ENCODE measurements around the gene CTDP1.

The CTDP1 gene

GRCh38 chr18:79679552-79680099 lies at the start of gene CTDP1:
TSS of gene CTDP1 (plus strand) at chr18:79679803. CDS start at chr18:79679948, 145 bp downstream.
- peak; percentile 88 to 91 for DNase-seq

DNA sequence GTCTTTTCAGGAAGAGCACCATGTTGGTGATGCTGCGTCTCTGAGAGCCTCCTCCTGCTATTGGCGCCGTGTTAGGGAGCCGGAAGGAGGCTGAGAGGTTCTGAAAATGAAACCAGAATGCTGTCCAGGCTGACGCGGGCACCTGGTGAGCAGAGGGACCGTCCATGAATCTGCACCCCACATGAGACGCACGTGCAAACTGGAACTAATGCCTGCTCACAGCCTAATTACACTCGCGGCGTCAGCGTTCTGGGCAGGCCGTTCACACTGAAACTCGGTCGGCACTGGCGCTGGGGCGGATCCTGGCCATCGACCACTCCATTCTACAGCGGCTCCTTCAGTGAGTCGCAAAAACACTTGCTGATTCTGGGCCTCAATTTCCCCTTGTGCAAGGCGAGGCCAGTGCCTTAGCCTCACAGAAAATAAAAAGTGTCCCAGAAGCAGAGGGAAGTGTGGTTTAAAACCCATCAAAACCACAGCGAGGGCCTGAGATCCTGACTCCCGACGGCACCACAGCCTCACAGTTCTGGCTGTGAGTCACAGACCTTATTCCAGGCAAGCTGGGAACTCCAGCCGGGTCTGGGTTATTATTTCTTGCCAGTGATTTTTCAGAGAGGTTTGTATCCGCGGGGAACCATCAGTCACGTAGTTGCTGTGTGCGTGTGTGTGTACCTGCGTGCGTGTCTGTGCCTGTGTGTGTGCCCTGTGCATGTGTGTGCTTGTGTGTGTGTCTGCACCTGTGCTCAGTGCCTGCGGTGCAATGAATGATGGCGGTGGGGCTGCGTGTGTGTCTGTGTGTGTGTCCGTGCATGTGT lies 49.1 kb upstream of the CTDP1 start:
- DNase-seq: peak in 1 of 2 experiments; percentile 8

DNA sequence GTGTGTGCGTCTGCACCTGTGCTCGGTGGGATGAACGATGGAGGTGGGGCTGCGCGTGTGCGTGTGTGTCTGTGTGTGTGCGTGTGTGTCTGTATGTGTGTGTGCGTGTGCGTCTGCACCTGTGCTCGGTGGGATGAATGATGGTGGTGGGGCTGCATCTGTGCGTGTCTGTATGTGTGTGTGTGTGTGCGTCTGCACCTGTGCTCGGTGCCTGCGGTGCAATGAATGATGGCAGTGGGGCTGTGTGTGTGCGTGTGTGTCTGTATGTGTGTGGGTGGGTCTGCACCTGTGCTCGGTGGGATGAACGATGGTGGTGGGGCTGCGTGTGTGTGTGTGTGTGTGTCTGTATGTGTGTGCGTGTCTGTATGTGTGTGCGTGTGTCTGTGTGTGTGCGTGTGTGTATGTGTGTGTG lies 48.5 kb upstream of the CTDP1 start:
- DNase-seq: no peak

DNA sequence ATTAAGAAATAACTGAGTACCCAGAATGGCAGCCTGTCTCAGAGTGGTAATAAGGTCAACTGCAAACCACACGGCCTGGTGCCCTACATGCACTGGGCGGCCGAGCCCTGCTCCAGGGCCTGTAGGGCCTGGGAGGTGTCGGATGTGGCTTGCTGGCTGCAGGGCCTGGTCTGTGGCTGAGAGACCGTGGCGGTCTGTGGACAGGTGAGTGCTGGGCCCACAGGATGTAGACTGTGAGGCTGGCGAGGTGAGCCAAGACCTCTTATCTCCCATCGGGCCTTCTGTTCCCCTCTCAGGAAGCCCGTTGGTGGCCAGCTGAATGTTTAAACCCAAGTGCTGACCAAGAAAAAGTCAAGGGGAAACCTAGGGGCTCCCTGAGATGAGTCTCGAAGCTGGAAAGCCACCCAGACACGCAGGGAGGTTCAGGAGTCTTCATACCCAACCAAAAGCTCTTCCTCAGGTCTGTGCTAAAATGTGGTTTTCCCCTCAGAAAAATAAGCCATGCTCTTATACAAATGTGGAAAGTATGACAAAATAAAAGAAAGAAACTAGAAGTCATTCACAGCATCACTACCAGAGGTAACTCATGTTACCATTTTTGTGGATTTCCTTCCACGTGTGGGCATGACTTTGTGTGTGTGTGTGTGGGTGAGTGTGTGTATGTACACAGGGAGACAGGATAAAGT lies 47.7 kb upstream of the CTDP1 start:
- peak in 1 of 2 experiments; percentile 14 for DNase-seq

DNA sequence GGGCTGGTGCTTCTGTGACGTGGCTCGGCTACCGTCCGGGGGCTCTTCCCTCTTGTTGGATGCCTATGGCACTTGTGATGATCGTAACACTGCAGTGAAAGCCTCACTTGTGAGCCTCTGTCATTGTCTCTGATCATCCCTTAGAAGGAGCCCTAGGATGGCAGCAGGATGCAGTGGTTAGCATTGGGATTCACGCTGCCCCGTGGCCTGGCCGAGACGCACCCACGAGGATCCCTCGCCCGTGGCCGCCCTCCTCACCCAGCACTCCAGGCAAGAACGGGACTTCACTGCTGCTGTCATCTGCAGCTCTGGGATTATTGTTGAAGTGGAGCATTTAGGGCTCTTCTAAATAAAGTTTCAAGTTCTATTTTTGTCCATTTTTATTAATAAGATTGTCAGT lies 46.8 kb upstream of the CTDP1 start:
- no peak for DNase-seq

- DNase-seq: no peak
These were observed 45.4 kb upstream of the CTDP1 start for GRCh38 chr18:79634186-79634585.

- DNase-seq: peak in 1 of 2 experiments; percentile 10
These were observed 44.8 kb upstream of the CTDP1 start for GRCh38 chr18:79634593-79635426.

DNA sequence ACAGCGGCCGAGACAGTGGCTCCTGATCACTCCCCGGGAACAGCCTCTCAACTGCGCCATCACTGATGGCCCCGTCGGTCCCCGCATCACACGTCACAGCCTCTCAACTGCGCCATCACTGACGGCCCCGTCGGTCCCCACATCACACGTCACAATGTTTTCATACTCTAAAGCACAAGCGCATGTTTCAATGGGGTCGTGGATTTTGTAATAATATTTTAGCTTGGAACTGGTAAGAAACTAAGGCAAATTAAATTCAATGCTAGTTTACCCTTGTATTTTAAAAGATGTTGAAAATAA lies 44.2 kb upstream of the CTDP1 start:
- DNase-seq: no peak

- peak in 1 of 2 experiments; percentile 11 for DNase-seq
These were observed 42.3 kb upstream of the CTDP1 start for GRCh38 chr18:79637181-79637920.

- DNase-seq: no peak
These were observed 41.4 kb upstream of the CTDP1 start for GRCh38 chr18:79637921-79638909.

DNA sequence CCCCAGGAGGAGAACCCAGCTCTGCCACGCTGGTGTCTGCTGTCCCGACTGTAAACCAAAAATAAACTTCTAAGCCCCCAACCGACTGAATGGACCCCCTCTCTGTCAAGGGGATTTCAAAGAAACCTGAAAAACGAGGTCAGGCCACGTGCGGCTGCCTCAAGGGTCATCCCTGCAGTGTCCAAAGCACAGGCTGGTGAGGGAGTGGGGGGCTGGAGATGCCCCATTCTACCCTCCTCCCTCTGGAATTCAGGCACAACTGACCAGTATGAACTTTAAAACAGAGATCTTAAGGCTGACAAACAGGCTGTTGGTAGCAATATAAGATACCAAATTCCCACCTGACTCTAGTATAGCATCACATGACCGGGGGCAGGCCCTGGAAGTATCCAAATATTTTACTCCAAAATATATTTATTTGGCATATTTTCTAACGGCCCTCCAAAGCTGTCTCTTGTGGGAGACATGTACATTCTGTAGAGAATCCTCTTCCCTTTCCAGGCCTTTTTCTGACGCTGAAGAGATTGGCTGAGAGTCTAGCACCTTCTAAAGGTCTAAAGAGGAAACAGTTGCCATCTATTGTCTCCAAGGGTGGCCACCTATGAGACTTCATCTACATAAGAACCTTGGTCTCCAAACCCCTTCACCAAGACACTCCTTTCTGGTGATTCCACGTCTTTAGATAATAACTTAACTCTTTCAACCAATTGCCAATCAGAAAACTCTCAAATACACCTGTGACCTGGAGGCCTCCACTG lies 40.4 kb upstream of the CTDP1 start:
- no peak for DNase-seq

DNA sequence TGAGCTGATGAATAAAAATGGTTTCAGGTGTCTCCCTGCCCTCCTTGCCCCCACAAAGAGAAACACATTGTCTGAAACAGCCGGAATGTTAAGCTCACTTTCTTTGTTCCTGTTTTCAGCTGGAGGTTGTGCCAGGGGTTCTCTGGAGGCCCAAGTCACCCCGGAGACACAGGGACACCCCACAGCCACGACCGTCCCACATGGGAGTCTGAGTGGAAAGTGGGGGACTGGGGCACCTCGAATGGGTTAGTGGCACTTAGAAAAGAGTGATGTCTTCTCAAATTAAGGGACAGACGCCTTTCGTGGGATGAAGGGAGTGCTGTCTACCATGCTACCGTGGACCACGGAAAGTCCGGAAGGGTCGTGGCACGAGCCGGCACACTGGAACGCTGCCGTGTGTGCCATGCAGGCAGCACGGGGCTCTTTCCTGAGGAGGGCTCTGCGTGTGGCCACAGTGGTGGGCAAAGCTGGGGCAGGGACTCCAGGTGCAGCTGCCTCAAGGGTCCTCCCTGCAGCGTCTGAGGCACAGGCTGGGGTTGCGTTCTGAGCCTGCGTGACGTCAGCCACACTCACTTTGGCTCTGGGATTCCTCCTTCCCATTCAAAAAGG lies 39.4 kb upstream of the CTDP1 start:
- no peak for DNase-seq

DNA sequence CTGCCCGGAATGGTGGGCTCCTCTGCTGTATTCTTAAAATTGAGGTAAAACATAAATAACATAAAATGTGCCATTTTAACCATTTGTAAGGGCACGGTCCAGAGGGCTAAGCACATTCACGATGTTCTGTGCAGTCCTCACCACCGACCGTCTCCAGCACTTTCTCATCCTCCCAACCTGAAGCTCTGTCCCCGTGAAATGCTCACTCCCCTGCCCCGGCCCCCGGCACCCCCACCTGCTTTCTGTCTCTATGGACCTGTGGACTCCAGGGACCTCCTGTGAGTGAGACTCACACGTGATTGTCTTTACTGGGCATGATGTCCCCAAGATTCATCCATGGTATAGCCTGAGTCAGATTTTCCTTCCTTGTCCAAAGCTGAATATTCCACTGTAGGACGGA lies 38.7 kb upstream of the CTDP1 start:
- no peak for DNase-seq

GRCh38 chr18:79641722-79642497 lies 37.7 kb upstream of the CTDP1 start:
- no peak for DNase-seq

DNA sequence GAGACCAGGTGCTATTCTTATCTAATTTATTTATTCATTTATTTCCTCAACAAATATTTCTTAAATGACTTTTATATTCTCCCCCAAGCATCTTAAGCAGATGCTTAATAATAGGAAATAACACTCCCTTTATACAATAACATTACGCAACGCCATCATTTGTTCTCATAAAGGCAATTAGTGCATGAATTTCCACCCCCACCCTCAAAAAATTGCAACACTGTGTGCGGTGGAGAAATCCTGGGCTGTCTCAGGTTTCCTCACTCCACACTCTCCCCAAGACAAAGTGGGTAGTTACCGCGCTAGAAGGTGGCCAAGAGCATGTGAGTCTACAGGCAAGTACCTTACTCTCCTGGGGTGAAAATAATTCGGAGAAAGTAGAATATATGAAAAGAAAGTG lies 37.0 kb upstream of the CTDP1 start:
- DNase-seq: no peak

DNA sequence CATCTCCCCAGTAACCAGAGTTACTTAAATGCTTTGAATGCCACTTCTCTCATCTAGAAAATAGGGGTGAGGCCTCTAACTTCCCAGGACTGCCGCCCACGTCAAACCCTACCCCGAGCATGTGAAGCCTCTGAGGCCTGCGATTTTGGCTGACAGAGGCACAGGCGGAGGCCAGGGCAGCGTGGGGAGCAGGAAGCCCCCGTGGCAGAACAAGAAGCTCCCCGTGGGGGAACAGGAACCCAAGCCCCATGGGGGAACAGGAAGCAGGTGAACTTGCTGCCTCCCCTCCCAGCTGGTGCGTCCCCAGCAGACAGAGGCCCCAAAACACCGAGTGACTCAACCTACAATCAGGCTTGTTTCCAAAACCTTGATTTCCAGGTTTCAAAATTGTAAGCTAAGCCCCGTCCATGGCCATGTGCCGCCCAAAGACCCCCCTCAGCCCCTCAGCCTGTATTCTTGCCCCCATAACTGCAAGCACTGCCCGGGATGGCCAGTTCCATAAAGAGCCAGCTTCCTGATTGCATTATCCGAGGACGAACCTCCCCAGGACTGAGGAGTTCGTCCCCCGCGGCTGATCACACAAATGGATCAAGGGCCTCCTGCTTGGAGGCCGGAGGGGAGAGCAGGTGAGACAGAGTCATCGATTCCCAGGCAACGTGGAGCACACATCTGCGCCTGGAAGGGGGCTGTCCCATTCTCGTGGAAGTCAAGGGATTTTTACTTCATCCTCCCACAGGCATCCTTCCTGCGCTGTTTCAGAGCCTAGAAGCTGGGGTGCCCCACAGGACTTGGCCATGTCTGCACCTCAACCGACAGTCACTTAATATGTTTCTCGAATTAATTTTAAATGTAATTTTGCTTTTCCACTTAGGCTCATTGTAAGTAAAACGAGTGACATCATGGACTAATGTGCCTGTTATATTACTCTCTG lies 36.3 kb upstream of the CTDP1 start:
- peak; percentile 26 to 35 for DNase-seq

DNA sequence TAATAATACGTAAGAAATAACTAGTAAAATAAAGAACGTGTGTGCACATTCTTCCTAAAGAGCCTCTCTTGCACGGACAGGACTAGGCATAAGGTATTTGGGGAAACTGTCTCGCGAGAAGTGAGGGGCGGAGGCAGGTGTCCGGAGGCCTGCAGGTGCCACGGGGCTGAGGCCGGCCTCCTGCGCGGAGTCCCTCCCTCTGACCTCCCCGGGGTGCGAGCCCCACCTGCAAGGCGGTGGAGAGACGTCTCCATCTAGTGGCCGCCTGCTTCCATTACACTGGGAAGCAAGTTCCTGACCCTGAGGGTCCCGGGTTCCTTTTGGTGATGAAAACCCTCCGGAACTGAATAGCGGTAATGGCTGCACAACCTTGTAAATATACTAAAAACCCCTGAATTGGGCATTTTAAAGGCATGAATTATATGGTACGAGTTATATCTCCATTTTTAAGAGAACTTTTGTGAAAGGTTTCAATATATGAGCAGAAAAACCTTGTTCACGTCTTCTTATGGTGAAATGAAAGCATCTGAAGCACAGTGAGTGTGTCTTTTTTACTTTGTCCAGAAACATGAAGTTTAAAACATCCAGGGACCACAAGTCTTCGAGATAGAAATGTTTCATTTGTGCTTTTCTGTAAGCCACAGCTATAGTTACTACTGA lies 35.5 kb upstream of the CTDP1 start:
- peak; percentile 77 to 86 for DNase-seq
